GM18498 (cell line): ENCODE results near the gene GRM5.
"Not testable (repeated sequence)": the region's sequence is repeated elsewhere in the genome, so short reads cannot be mapped to it uniquely, and the experiment has no call there.

Source experiments
- ATAC-seq: cut with Tn5 transposase; IDR thresholded peaks from one replicate; pipeline ENCODE4 v1.9.1; 2021; ENCODE audit warnings: mild to moderate bottlenecking, moderate library complexity; ENCODE audit not compliant: unreplicated experiment

GRM5 gene

DNA sequence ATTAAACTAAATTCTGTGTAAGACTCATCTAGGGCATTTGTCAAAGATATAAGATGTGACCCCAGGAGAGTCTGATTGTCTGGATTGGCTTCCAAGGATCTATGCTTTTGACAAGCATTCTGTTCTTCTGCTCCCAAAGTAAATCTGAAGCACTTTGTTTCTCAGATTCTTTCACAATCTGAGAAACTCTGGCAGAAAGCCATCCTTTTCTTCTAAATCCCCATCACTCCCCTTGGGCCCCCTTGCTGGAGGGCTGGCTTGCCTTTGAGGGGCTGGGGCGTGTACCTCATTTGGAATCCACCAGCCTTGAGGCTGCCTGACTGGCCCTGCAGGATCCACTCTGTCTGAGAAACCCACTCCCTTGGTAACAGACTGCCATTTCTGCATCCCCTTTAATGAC is 554.8 kb downstream of the GRM5 start:
- no peak for ATAC-seq

- ATAC-seq: peak; percentile 67
Measured at GRCh38 chr11:88508759-88509581, 556.8 kb downstream of the GRM5 start.

DNA sequence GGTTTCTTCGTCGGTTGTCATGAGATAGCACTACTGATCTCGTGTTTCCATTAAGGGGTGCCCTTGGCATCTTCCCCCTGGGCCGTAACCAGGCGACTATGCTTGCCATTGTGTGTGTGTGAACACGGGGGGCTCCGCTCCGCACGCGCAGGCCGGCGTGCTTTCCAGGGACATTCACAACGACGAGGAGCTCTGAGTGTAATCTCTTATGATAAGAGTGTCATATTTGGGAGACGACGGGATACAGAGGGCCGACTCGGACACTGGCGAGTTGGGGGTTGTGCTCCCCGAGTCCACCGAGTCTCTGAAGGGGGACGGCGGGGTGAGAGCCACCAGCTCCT is 557.4 kb downstream of the GRM5 start:
- ATAC-seq: peak; percentile 20

DNA sequence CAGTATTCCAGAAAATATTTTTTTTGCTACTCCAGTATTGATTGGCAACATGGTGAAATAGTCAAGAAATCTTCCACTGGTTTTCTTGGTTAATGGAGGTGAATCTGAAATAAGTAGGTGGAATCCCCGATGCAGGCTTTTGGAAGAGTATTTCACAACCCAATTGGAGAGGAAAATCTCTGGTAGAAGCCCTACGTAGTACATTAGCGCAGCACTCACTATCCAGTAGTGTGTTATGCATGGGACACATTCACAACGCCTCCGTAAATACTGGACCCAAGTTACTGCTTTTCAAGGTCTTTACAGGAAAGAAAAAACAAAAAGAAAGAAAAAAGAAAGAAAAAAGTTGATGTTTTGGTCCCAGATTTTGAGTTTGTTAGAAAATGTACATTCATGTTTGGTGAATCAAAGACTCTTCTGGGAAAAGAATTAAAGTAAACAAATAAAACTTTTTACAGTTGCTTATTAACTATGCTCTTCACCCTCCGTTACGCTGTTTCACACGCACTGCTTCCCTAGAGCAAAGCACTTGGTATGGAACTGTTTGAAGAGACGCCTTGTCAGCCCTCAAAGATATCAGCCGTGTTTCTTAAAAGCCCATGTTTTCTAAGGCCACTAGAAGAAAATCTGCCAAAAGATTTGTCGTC is 557.9 kb downstream of the GRM5 start:
- ATAC-seq: no peak

DNA sequence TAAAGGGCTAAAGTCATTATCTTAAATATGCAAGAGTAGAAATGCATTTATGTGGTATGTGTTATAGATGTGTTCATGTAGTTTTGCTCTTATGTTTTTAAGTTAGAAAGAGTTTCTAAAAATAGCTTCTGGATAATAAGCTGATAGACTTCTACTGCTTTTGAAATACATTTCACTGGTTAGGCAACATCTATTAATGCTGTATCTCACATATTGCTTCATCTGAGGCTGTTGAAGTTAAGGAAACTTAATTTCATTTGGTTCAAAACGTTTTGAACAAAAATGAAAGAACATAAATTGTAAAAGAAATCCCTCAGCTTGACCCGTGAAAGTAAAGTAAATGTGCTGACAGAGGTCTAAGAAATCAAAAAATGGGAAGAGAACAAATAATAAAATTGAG is 564.2 kb downstream of the GRM5 start:
- ATAC-seq: no peak

DNA sequence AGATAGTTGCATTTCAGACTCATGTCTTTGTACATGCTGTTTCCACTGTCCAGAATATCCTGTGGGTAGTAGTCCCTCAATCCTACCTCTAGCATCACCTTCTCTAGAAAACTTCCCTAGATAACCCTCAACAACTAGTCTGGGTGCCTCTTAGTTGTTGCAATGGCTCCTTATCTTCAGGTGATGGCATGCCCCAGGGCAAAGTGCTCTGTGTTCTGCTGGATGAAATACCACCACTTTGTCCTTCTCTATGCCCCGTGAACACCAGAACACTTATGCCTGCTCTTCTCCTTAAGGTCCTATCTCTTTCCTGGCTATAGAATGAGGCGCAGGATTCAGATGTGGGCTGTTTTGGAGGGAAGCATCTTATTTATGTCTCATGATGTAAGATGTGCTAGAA is 569.9 kb downstream of the GRM5 start:
- ATAC-seq: no peak

DNA sequence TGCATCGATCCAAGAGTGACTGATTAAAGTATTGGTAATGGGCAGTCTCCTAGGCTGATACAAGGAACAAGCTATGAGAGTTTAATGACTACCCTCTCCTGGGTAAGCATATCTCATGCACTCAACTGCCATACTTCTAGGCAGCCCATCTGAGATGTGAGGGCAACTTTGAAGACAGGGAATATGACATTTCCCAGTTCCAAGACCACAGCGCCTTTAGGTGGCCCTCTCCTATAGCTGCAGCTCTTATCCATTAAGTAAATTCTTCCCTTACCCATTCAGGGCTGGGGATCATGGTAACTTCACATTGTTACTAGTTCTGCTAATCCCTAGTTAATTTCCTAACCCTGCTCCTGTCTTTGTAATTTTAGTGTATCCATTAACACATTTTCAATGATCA is 570.9 kb downstream of the GRM5 start:
- no peak for ATAC-seq

DNA sequence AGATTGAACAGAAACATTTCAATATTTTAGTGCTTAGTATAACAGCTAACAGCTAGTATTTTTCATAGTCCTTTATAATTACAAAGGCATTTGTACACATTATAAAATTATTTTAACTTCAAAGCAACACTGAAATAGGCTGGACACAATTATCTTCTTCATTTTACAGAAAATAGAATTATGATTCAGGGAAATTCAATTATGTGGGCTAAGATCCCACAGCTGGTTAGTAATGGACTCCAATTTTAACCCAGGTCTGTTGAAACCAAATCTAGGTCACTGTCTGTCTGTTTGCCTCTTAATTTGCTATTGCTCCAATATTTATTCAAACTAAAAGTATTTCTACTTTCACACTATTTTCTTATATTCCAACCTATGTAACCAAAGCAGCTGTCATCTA is 574.1 kb downstream of the GRM5 start:
- no peak for ATAC-seq

GRCh38 chr11:88489030-88489429 is 576.8 kb downstream of the GRM5 start:
- ATAC-seq: no peak

- no peak for ATAC-seq
Measured at GRCh38 chr11:88487646-88488045, 578.1 kb downstream of the GRM5 start.

DNA sequence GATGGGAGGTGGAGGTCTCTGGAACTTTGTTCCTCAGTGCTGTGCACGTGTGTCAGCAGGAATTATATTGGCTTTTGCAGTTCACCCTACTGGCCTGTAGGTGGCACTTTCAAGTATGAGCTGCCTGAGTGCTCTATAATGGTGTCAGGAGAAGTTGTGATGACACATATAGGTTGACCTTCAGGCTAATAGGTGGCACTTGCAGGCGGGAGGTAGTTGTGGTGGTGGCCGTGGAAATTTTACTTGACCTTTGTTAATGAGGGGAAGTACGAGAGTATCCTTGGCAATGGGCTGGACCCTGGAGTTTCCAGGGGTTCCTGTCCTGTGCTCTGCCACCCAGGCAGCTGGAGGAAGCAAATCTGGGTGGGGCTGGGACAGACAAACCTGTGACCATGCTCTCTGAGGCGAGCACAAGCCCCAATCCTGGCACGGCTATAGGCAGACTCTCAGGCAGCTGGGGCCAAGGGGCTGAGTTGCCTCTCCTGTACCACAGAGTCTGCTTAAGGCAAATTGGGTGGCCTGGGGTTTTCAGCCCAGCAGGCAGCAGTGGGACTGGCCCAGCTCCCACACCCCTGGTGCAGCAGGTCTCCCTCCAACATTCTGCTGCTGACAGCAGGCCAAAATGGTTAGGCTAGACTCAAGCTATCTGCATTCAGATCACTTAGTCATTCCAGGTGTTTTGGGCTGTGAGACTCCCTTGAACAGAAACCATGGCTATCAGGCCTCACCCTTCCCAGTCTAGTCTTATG is 580.7 kb downstream of the GRM5 start:
- ATAC-seq: peak; percentile 94

DNA sequence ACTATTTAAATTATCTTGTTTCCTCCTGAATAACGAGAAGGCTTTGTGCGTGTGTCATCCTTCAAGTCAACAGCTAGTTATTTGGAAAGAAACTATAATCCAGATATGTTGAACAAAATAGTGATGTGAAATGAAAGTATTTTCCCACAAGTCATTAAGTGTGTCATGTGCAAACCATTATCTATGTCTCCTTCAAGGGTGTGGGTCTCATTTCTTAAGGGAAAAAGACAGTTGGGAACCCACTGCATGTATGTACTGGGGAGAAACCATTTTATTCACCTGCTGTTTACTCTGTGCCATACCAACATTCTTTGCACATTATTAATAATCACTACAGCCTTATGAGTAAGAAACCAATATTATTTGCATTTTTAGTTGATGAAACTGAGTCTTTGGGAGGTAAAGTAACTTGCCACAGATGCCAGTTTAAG is 582.9 kb downstream of the GRM5 start:
- ATAC-seq: no peak

DNA sequence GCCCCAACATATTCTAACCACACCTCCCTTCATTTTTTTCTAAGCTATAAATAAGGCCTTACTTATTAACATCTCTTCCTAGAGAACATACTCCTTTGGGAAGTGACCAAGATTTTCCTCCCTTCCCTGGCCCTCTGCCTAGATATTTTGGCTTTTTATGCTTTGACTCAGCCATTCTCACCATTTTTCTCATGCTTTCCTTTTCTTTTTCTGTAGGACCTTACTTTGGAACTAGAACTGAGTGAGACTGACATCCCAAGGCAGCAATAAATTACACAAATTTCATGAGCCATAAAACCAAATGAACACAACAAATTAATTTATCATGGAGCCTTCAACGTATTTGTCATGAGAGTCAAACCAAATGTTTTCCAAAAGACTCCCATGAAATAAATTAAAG is 585.6 kb downstream of the GRM5 start:
- no peak for ATAC-seq

- ATAC-seq: no peak
Measured at GRCh38 chr11:88478136-88478815, 587.5 kb downstream of the GRM5 start.

DNA sequence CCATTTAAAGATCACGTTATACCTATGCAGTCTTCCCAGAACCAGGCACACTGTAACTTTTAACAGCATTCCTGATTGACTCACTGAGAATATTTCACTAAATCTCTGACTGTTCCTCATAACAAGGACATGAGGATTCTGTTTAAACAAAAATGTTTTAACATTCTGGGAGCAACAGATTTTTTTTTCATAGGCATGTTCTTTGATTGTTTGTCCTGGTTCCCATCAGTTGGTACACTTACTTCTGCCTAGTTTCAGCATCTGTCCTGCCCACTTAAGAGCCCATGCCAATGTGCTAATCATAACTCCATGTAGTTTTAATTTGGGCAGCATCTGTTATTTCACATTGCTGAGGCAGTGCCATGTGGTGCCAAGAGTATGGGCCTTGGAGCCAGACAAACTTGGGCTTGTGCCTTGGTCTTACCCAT is 589.8 kb downstream of the GRM5 start:
- ATAC-seq: no peak

- ATAC-seq: no peak
Measured at GRCh38 chr11:88474655-88475054, 591.1 kb downstream of the GRM5 start.

- no peak for ATAC-seq
Measured at GRCh38 chr11:88469561-88470225, 596.1 kb downstream of the GRM5 start.

DNA sequence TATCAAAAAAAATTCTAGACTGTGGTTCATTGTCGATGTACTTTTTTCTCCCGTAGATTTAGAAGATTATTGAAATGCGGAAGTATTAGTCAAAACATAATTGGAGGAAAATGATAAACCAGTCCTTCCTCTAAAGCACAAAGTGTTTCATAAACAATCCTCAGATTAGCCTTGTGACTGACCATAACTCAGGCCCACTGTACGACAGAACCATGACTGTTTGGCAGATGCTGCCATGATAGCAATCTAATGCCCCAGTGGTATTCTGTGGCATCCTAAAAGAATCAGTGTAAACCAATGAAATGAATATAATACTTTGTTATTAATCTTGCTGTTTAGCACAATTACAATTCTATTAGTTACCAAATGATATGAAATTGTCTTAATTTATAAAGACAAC is 601.3 kb downstream of the GRM5 start:
- ATAC-seq: no peak

DNA sequence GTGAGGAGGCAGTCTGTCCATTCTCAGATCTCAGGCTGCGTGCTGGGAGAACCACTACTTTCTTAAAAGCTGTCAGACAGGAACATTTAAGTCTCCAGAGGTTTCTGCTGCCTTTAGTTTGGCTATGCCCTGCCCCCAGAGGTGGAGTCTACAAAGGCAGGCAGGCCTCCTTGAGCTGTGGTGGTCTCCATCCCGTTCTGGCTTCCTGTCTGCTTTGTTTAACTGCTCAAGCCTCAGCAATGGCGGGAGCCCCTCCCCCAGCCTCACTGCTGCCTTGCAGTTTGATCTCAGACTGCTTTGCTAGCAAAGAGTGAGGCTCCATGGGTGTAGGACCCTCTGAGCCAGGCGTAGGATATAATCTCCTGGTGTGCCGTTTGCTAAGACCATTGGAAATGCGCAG is 602.5 kb downstream of the GRM5 start:
- ATAC-seq: not testable (repeated sequence)

DNA sequence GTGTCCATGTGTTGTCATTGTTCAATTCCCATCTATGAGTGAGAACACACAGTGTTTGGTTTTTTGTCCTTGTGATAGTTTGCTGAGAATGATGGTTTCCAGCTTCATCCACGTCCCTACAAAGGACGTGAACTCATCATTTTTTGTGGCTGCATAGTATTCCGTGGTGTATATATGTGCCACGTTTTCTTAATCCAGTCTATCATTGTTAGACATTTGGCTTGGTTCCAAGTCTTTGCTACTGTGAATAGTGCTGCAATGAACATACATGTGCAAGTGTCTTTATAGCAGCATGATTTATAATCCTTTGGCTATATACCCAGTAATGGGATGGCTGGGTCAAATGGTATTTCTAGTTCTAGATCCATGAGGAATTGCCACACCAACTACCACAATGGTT is 607.7 kb downstream of the GRM5 start:
- not testable (repeated sequence) for ATAC-seq

- ATAC-seq: no peak
Measured at GRCh38 chr11:88455974-88456373, 609.8 kb downstream of the GRM5 start.
